HuH-7 (cell line): Measurements from ENCODE around the gene C10orf71.

ENCODE experiments used
- DNase-seq: peaks from one replicate; pipeline ENCODE4 v3.0.0; 2011; ENCODE audit warnings: low spot score

Gene C10orf71

GRCh38 chr10:49274886-49275285, 24.1 kb upstream of the C10orf71 start:
- DNase-seq: no peak

GRCh38 chr10:49275896-49276295, 23.1 kb upstream of the C10orf71 start:
- DNase-seq: no peak

- no peak for DNase-seq
Observed at GRCh38 chr10:49276596-49276995, 22.4 kb upstream of the C10orf71 start.

GRCh38 chr10:49277973-49278372, 21.0 kb upstream of the C10orf71 start:
- DNase-seq: no peak

GRCh38 chr10:49278497-49278981, 20.4 kb upstream of the C10orf71 start:
- no peak for DNase-seq

GRCh38 chr10:49279015-49279880, 19.7 kb upstream of the C10orf71 start:
- DNase-seq: no peak

GRCh38 chr10:49280001-49280408, 19.0 kb upstream of the C10orf71 start:
- no peak for DNase-seq

GRCh38 chr10:49281461-49281860, 17.5 kb upstream of the C10orf71 start:
- no peak for DNase-seq

- no peak for DNase-seq
Observed at GRCh38 chr10:49282306-49282705, 16.7 kb upstream of the C10orf71 start.

GRCh38 chr10:49282879-49283341, 16.1 kb upstream of the C10orf71 start:
- DNase-seq: no peak

- DNase-seq: no peak
Observed at GRCh38 chr10:49283491-49283890, 15.5 kb upstream of the C10orf71 start.

GRCh38 chr10:49284356-49284755, 14.6 kb upstream of the C10orf71 start:
- DNase-seq: no peak

GRCh38 chr10:49285232-49285631, 13.7 kb upstream of the C10orf71 start:
- DNase-seq: no peak

- no peak for DNase-seq
Observed at GRCh38 chr10:49286686-49287085, 12.3 kb upstream of the C10orf71 start.

- no peak for DNase-seq
Observed at GRCh38 chr10:49287689-49288340, 11.2 kb upstream of the C10orf71 start.

- DNase-seq: no peak
Observed at GRCh38 chr10:49288341-49289065, 10.5 kb upstream of the C10orf71 start.

GRCh38 chr10:49289480-49289879, 9.5 kb upstream of the C10orf71 start:
- DNase-seq: no peak

- no peak for DNase-seq
Observed at GRCh38 chr10:49290131-49290530, 8.8 kb upstream of the C10orf71 start.

GRCh38 chr10:49290607-49291006, 8.4 kb upstream of the C10orf71 start:
- DNase-seq: no peak

- no peak for DNase-seq
Observed at GRCh38 chr10:49292565-49293207, 6.3 kb upstream of the C10orf71 start.

GRCh38 chr10:49293208-49293603, 5.8 kb upstream of the C10orf71 start:
- no peak for DNase-seq

GRCh38 chr10:49294731-49295130, 4.2 kb upstream of the C10orf71 start:
- no peak for DNase-seq
